HepG2 (cell line): ENCODE data around the gene MOK. TPM values are rescaled to one million over a fixed set of nuclear protein-coding genes. Genes with fewer than 3 reads are reported as not detected.

Experiments used
- CCDC6 ChIP-seq: sonication (generic); formaldehyde crosslinking; IDR thresholded peaks from 2 replicates; pipeline ENCODE4 v1.8.1; 2022; ENCODE audit warnings: mild to moderate bottlenecking, missing genetic modification reagents, moderate library complexity
- KDM2A ChIP-seq: sonication (generic); formaldehyde crosslinking; IDR thresholded peaks from 2 replicates; pipeline ENCODE4 v1.4.0; 2020; ENCODE audit warnings: low read depth, missing genetic modification reagents, borderline replicate concordance
- KLF11 ChIP-seq: IDR thresholded peaks from 2 replicates; pipeline ENCODE4 v1.6.1; 2016; ENCODE audit warnings: missing compliant biosample characterization
- MEF2D ChIP-seq: sonication (generic); formaldehyde crosslinking; IDR thresholded peaks from 2 replicates; pipeline ENCODE4 v1.5.1; 2020; ENCODE audit warnings: mild to moderate bottlenecking, missing genetic modification reagents
- MEIS1 ChIP-seq: sonication (generic); formaldehyde crosslinking; IDR thresholded peaks from 2 replicates; pipeline ENCODE4 v1.9.0; 2021; ENCODE audit warnings: mild to moderate bottlenecking, missing genetic modification reagents, moderate library complexity, borderline replicate concordance
- SAFB2 ChIP-seq: sonication (generic); formaldehyde crosslinking; IDR thresholded peaks from 2 replicates; pipeline ENCODE4 v1.5.1; 2020; ENCODE audit warnings: missing genetic modification reagents, low read depth, mild to moderate bottlenecking, borderline replicate concordance
- SIN3A ChIP-seq: IDR thresholded peaks from 2 replicates; pipeline ENCODE4 v1.6.1; 2011; ENCODE audit warnings: low read depth, mild to moderate bottlenecking, control low read depth, low read length, borderline replicate concordance
- YY1 ChIP-seq: IDR thresholded peaks from 2 replicates; pipeline ENCODE4 v1.6.1; 2011; ENCODE audit warnings: low read length, low read depth, moderate library complexity, mild to moderate bottlenecking; ENCODE audit not compliant: insufficient read depth, insufficient replicate concordance
- ZMYM4 ChIP-seq: sonication (generic); formaldehyde crosslinking; IDR thresholded peaks from 2 replicates; pipeline ENCODE4 v1.8.1; 2023; ENCODE audit warnings: mild to moderate bottlenecking, missing genetic modification reagents
- ZNF768 ChIP-seq: sonication (generic); formaldehyde crosslinking; IDR thresholded peaks from 2 replicates; pipeline ENCODE4 v1.4.0; 2020; ENCODE audit warnings: missing genetic modification reagents
- polyA plus RNA-seq, 8 experiments: library from polyadenylated mRNA; depleted of rRNA in 3 of 8; stranded (reverse) in 7 of 8; unstranded in 1 of 8; fragments of >200 nt; fragmentation: Illumina TruSeq in 4 of 8; extraction: Trizol in 4 of 8; gene quantifications; 2 replicates each; pipeline versions ENCODE4 v1.2.1 to v1.2.3, GENCODE V29; 2011 to 2016; ENCODE audit warnings: low read depth in 4 of 8, missing spikeins in 1 of 8, mixed read lengths in 1 of 8; ENCODE audit not compliant: insufficient read depth in 1 of 8
- total RNA-seq, 5 experiments: library from RNA; depleted of rRNA; stranded (reverse); fragments of >200 nt; fragmentation: Illumina TruSeq; extraction: Trizol; gene quantifications; 2 replicates each; pipeline ENCODE4 v1.2.3, GENCODE V29; 2016; ENCODE audit warnings: low read depth in 1 of 5
- TF ChIP-seq, protein P1 (sequence below): conservative IDR thresholded peaks from 2 replicates; pipeline ENCODE4 v1.6.1; 2018; ENCODE audit warnings: missing genetic modification reagents
- TF ChIP-seq, protein P2 (sequence below): sonication (generic); formaldehyde crosslinking; IDR thresholded peaks from 2 replicates; pipeline ENCODE4; 2020; ENCODE audit warnings: missing genetic modification reagents, mild to moderate bottlenecking, borderline replicate concordance
- TF ChIP-seq, protein P3 (sequence below): sonication (generic); formaldehyde crosslinking; IDR thresholded peaks from one replicate; pipeline ENCODE4 v1.5.1; 2020; ENCODE audit warnings: mild to moderate bottlenecking, missing genetic modification reagents; ENCODE audit errors: not compliant biosample characterization
- TF ChIP-seq, protein P4 (sequence below): sonication (generic); formaldehyde crosslinking; IDR thresholded peaks from 2 replicates; pipeline ENCODE4 v1.8.0; 2022; ENCODE audit warnings: mild to moderate bottlenecking, missing genetic modification reagents, moderate library complexity

MOK gene
- total and polyA plus RNA-seq, 2 of the 13 experiments (the other 11 are each of a cell fraction or from before 2014, with no cell fraction given) = 15.3 to 16.9 TPM

DNA sequence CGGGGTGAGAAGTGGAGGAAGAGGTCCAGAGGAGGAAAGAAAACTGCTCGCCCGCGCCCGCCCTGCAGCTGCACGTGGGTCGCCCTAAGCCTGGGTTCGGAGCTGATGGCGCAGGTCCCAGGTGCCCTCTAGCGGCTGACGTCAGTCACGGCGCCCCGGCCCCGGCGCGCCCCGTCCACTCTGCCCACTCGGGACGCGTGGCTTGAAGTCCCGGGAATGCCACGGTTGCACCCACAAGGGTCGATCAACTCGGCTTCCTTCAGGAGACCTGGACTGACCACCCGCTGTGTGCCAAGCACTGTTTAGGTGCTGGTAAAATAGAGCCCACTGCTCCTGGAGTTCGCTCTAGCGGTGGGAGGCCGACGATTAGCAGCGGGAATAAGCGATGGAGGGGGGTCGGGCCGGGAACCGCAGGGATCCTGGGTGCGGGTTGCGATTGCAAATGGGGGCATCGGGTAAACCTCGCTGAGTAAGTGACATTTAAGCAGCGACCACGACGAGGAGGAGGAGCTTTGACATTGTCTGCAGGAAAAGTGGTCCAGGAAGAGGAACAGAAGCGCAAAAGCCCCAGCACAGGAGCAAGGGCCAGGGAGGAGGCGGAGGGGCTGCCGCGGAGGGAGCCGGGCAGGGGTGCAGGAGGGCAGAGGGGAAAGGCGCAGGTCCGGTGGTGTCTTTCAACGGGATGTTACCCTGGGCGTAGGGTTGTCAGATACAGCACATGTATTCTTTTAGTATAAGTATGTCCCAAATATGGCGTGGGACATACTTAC is 9.5 kb upstream of the MOK start (continued):
- TF ChIP-seq ZNF768 (CRISPR knock-in tag) = peak; percentile 32; the same call in 1 of the 2 replicates
- no peak for TF ChIP-seq SAFB2 (CRISPR knock-in tag)
- TF ChIP-seq YY1 = peak; percentile 54
- TF ChIP-seq MEIS1 (CRISPR knock-in tag) = no peak; the same call in 1 of the 2 replicates
- TF ChIP-seq KDM2A (CRISPR knock-in tag) = peak; percentile 94
- TF ChIP-seq CCDC6 (CRISPR knock-in tag) = no peak
- peak; percentile 32; the same call in 1 of the 2 replicates for TF ChIP-seq KLF11 (CRISPR knock-in tag)
- TF ChIP-seq ZMYM4 = peak; percentile 52; the same call in 1 of the 2 replicates
- TF ChIP-seq, protein P1, sequence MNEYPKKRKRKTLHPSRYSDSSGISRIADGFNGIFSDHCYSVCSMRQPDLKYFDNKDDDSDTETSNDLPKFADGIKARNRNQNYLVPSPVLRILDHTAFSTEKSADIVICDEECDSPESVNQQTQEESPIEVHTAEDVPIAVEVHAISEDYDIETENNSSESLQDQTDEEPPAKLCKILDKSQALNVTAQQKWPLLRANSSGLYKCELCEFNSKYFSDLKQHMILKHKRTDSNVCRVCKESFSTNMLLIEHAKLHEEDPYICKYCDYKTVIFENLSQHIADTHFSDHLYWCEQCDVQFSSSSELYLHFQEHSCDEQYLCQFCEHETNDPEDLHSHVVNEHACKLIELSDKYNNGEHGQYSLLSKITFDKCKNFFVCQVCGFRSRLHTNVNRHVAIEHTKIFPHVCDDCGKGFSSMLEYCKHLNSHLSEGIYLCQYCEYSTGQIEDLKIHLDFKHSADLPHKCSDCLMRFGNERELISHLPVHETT = no peak; the same call in 1 of the 2 replicates
- no peak for TF ChIP-seq SIN3A
- TF ChIP-seq, protein P2, sequence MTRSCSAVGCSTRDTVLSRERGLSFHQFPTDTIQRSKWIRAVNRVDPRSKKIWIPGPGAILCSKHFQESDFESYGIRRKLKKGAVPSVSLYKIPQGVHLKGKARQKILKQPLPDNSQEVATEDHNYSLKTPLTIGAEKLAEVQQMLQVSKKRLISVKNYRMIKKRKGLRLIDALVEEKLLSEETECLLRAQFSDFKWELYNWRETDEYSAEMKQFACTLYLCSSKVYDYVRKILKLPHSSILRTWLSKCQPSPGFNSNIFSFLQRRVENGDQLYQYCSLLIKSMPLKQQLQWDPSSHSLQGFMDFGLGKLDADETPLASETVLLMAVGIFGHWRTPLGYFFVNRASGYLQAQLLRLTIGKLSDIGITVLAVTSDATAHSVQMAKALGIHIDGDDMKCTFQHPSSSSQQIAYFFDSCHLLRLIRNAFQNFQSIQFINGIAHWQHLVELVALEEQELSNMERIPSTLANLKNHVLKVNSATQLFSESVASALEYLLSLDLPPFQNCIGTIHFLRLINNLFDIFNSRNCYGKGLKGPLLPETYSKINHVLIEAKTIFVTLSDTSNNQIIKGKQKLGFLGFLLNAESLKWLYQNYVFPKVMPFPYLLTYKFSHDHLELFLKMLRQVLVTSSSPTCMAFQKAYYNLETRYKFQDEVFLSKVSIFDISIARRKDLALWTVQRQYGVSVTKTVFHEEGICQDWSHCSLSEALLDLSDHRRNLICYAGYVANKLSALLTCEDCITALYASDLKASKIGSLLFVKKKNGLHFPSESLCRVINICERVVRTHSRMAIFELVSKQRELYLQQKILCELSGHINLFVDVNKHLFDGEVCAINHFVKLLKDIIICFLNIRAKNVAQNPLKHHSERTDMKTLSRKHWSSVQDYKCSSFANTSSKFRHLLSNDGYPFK = peak; percentile 54; the same call in 1 of the 2 replicates
- TF ChIP-seq, protein P3, sequence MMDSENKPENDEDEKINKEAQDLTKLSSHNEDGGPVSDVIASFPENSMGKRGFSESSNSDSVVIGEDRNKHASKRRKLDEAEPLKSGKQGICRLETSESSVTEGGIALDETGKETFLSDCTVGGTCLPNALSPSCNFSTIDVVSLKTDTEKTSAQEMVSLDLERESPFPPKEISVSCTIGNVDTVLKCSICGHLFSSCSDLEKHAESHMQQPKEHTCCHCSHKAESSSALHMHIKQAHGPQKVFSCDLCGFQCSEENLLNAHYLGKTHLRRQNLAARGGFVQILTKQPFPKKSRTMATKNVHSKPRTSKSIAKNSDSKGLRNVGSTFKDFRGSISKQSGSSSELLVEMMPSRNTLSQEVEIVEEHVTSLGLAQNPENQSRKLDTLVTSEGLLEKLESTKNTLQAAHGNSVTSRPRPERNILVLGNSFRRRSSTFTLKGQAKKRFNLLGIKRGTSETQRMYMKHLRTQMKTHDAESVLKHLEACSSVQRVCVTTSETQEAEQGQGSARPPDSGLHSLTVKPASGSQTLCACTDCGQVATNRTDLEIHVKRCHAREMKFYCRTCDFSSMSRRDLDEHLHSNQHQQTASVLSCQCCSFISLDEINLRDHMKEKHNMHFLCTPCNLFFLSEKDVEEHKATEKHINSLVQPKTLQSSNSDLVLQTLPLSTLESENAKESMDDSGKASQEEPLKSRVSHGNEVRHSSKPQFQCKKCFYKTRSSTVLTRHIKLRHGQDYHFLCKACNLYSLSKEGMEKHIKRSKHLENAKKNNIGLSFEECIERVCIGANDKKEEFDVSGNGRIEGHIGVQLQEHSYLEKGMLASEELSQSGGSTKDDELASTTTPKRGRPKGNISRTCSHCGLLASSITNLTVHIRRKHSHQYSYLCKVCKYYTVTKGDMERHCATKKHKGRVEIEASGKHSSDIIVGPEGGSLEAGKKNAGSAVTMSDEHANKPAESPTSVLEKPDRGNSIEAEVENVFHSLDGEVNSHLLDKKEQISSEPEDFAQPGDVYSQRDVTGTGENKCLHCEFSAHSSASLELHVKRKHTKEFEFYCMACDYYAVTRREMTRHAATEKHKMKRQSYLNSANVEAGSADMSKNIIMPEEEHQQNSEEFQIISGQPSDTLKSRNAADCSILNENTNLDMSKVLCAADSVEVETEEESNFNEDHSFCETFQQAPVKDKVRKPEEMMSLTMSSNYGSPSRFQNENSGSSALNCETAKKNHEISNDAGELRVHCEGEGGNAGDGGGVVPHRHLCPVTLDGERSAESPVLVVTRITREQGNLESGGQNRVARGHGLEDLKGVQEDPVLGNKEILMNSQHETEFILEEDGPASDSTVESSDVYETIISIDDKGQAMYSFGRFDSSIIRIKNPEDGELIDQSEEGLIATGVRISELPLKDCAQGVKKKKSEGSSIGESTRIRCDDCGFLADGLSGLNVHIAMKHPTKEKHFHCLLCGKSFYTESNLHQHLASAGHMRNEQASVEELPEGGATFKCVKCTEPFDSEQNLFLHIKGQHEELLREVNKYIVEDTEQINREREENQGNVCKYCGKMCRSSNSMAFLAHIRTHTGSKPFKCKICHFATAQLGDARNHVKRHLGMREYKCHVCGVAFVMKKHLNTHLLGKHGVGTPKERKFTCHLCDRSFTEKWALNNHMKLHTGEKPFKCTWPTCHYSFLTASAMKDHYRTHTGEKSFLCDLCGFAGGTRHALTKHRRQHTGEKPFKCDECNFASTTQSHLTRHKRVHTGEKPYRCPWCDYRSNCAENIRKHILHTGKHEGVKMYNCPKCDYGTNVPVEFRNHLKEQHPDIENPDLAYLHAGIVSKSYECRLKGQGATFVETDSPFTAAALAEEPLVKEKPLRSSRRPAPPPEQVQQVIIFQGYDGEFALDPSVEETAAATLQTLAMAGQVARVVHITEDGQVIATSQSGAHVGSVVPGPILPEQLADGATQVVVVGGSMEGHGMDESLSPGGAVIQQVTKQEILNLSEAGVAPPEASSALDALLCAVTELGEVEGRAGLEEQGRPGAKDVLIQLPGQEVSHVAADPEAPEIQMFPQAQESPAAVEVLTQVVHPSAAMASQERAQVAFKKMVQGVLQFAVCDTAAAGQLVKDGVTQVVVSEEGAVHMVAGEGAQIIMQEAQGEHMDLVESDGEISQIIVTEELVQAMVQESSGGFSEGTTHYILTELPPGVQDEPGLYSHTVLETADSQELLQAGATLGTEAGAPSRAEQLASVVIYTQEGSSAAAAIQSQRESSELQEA (CRISPR knock-in tag) = no peak
- TF ChIP-seq MEF2D (CRISPR knock-in tag) = 0 out of 2 replicates have a peak, but pooled peaks have one; percentile 63
- TF ChIP-seq, protein P4, sequence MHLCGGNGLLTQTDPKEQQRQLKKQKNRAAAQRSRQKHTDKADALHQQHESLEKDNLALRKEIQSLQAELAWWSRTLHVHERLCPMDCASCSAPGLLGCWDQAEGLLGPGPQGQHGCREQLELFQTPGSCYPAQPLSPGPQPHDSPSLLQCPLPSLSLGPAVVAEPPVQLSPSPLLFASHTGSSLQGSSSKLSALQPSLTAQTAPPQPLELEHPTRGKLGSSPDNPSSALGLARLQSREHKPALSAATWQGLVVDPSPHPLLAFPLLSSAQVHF (CRISPR knock-in tag) = no peak
